ENCODE results near the gene KMT2B. TPM values are rescaled to one million over a fixed set of nuclear protein-coding genes. Genes with fewer than 3 reads are reported as not detected.

KMT2B gene
- total and polyA plus RNA-seq, 9 of the 15 experiments (the other 6 are each of a cell fraction or from before 2014, with no cell fraction given), result 0.63 to 43.9 (median 8.1) TPM

- TF ChIP-seq, protein P1, sequence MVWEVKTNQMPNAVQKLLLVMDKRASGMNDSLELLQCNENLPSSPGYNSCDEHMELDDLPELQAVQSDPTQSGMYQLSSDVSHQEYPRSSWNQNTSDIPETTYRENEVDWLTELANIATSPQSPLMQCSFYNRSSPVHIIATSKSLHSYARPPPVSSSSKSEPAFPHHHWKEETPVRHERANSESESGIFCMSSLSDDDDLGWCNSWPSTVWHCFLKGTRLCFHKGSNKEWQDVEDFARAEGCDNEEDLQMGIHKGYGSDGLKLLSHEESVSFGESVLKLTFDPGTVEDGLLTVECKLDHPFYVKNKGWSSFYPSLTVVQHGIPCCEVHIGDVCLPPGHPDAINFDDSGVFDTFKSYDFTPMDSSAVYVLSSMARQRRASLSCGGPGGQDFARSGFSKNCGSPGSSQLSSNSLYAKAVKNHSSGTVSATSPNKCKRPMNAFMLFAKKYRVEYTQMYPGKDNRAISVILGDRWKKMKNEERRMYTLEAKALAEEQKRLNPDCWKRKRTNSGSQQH (CRISPR knock-in tag; IDR thresholded peaks at IDR 0.05), result peak; percentile 97
- TF ChIP-seq POLR2AphosphoS2 (IDR thresholded peaks at IDR 0.05; ENCODE audit: low read length) (no peak), OTX1 (CRISPR knock-in tag; IDR thresholded peaks at IDR 0.05) (peak; percentile 97), NR2C1 (IDR thresholded peaks at IDR 0.05) (peak; percentile 30; the same call in 1 of the 2 replicates), NR2C1 (tag; IDR thresholded peaks at IDR 0.05) (no peak), ZBTB5 (IDR thresholded peaks at IDR 0.05) (0 out of 2 replicates have a peak, but pooled peaks have one; percentile 40), ZNF354B (CRISPR knock-in tag; IDR thresholded peaks at IDR 0.05) (no peak), XRCC5 (IDR thresholded peaks at IDR 0.05; ENCODE audit: low read depth, low read length) (peak; percentile 91), DACH1 (IDR thresholded peaks at IDR 0.05; ENCODE audit: partially characterized antibody) (peak; percentile 50), E2F4 (CRISPR knock-in tag; IDR thresholded peaks at IDR 0.05; ENCODE audit: low read depth) (0 out of 2 replicates have a peak, but pooled peaks have one; percentile 38), ZBTB7A (IDR thresholded peaks at IDR 0.05; ENCODE audit: borderline replicate concordance, control insufficient read depth, low read depth, low read length) (peak; percentile 35; the same call in 1 of the 2 replicates), GATAD2B (IDR thresholded peaks at IDR 0.05; ENCODE audit: borderline replicate concordance) (no peak), ELF1 (tag; IDR thresholded peaks at IDR 0.05) (no peak)
- TF ChIP-seq, protein P2, sequence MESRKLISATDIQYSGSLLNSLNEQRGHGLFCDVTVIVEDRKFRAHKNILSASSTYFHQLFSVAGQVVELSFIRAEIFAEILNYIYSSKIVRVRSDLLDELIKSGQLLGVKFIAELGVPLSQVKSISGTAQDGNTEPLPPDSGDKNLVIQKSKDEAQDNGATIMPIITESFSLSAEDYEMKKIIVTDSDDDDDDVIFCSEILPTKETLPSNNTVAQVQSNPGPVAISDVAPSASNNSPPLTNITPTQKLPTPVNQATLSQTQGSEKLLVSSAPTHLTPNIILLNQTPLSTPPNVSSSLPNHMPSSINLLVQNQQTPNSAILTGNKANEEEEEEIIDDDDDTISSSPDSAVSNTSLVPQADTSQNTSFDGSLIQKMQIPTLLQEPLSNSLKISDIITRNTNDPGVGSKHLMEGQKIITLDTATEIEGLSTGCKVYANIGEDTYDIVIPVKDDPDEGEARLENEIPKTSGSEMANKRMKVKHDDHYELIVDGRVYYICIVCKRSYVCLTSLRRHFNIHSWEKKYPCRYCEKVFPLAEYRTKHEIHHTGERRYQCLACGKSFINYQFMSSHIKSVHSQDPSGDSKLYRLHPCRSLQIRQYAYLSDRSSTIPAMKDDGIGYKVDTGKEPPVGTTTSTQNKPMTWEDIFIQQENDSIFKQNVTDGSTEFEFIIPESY (CRISPR knock-in tag; IDR thresholded peaks at IDR 0.05), result 0 out of 2 replicates have a peak, but pooled peaks have one; percentile 21
- TF ChIP-seq, protein P3, sequence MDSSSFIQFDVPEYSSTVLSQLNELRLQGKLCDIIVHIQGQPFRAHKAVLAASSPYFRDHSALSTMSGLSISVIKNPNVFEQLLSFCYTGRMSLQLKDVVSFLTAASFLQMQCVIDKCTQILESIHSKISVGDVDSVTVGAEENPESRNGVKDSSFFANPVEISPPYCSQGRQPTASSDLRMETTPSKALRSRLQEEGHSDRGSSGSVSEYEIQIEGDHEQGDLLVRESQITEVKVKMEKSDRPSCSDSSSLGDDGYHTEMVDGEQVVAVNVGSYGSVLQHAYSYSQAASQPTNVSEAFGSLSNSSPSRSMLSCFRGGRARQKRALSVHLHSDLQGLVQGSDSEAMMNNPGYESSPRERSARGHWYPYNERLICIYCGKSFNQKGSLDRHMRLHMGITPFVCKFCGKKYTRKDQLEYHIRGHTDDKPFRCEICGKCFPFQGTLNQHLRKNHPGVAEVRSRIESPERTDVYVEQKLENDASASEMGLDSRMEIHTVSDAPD (CRISPR knock-in tag; IDR thresholded peaks at IDR 0.05), result no peak
- TF ChIP-seq, protein P4, sequence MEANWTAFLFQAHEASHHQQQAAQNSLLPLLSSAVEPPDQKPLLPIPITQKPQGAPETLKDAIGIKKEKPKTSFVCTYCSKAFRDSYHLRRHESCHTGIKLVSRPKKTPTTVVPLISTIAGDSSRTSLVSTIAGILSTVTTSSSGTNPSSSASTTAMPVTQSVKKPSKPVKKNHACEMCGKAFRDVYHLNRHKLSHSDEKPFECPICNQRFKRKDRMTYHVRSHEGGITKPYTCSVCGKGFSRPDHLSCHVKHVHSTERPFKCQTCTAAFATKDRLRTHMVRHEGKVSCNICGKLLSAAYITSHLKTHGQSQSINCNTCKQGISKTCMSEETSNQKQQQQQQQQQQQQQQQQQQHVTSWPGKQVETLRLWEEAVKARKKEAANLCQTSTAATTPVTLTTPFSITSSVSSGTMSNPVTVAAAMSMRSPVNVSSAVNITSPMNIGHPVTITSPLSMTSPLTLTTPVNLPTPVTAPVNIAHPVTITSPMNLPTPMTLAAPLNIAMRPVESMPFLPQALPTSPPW (CRISPR knock-in tag; IDR thresholded peaks at IDR 0.05), result peak; percentile 59
These were observed 23.8 kb upstream of the KMT2B start (continued) for GRCh38 chr19:35693835-35694599.

Data from K562 (cell line).